Erythroblast (primary cell): Measurements from ENCODE around the gene MEPE.

ENCODE experiments used
- GATA1 ChIP-seq: IDR thresholded peaks from 2 replicates; pipeline ENCODE4 v1.6.1; 2011; ENCODE audit warnings: low read depth, mild to moderate bottlenecking, control low read depth, low read length, moderate library complexity
- POLR2A ChIP-seq: IDR thresholded peaks from 2 replicates; pipeline ENCODE4 v1.6.1; 2011; ENCODE audit warnings: mild to moderate bottlenecking, low read length

- TF ChIP-seq POLR2A (no peak), GATA1 (no peak)
Measured at GRCh38 chr4:87865288-87865687, 32.5 kb downstream of the MEPE start.
